GM06990 (cell line): ENCODE results near the gene NFIA.
"Not testable (repeated sequence)": the region's sequence is repeated elsewhere in the genome, so short reads cannot be mapped to it uniquely, and the experiment has no call there.

Experiments
- DNase-seq: peaks from one replicate; pipeline ENCODE4 v3.0.0-alpha.2; 2011; ENCODE audit not compliant: insufficient read length; ENCODE audit errors: extremely low read depth
- H3K27me3 ChIP-seq: replicated peaks from 2 replicates; pipeline ENCODE4 v1.6.0; 2011; ENCODE audit warnings: low read length; ENCODE audit not compliant: control insufficient read depth, insufficient read depth
- H3K36me3 ChIP-seq: 2 replicates; pipeline ENCODE4 v1.5.1; 2011; ENCODE audit warnings: low read length; ENCODE audit not compliant: control insufficient read depth, insufficient read depth
- H3K4me3 ChIP-seq: replicated peaks from 2 replicates; pipeline ENCODE4 v1.5.1; 2011; ENCODE audit warnings: low read depth, mild to moderate bottlenecking, control low read depth, low read length
- TF ChIP-seq, protein P1 (sequence below): IDR thresholded peaks from 2 replicates; pipeline ENCODE4 v1.5.1; 2011; ENCODE audit warnings: low read length, control low read depth, mild to moderate bottlenecking, inconsistent platforms; ENCODE audit not compliant: insufficient read depth, poor library complexity, severe bottlenecking

Gene NFIA

DNA sequence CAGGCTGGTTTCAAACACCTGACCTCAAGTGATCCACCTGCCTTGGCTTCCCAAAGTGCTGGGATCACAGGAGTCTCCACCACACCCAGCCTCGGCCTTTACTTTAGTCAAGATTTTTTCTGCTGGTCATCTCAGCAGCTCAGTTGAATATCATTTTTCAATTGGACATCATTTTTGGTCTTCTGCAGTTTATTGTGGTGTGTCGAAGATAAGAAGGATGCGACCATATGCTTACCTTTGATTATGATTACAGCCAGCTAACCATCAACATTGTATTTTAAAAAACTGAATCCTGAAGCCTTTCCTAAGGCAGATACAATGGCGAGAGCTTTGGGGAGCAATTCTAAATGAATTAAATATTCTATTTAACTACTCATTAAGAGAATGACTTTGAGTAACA lies 12.3 kb upstream of the NFIA start:
- no peak for DNase-seq
- Histone ChIP-seq H3K36me3 (no peaks in the 10 kb centered on the region), H3K4me3 (no peak overlapping the region), H3K27me3 (no peaks in the 10 kb centered on the region)
- TF ChIP-seq, protein P1, sequence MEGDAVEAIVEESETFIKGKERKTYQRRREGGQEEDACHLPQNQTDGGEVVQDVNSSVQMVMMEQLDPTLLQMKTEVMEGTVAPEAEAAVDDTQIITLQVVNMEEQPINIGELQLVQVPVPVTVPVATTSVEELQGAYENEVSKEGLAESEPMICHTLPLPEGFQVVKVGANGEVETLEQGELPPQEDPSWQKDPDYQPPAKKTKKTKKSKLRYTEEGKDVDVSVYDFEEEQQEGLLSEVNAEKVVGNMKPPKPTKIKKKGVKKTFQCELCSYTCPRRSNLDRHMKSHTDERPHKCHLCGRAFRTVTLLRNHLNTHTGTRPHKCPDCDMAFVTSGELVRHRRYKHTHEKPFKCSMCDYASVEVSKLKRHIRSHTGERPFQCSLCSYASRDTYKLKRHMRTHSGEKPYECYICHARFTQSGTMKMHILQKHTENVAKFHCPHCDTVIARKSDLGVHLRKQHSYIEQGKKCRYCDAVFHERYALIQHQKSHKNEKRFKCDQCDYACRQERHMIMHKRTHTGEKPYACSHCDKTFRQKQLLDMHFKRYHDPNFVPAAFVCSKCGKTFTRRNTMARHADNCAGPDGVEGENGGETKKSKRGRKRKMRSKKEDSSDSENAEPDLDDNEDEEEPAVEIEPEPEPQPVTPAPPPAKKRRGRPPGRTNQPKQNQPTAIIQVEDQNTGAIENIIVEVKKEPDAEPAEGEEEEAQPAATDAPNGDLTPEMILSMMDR = no peak

DNA sequence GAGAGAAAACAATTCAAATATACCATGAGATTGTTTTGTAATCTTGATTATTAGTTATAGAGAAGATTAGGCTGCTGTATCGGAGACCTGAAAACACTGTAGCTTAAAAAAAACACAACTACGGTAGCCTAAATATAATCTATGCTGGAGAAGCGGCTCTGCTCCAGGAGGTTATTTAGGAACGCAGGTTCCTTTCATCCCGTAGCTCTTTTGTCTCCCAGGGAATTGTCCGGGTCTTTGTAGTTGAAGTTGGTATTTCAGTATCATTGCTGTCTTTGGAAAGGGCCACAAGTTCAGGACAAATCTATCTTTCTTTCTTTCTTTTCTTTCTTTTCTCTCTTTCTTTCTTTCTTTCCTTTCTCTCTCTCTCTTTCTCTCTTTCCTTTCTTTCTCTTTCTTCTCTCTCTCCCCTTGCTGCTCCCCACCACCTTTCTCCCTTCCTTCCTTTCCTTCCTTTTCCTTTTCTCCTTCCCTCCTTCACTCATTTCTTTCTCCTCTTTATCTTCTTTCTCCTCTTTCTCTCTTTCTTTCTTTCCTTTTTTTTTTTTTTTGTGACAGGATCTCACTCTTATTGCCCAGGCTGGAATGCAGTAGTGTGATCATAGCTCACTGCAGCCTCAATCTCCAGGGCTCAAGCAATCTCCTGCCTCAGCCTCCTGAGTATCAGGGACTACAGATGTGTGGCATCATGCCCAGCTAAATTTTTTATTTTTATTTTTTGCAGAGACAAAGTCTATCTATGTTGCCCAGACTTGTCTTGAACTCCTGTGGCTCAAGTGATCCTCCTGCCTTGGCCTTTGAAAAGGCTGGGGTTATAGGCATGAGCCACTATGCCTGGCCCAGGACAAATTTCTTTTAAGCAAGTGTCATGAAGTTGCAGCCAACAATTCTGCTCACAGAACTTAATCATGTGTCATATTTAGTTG lies 10.9 kb upstream of the NFIA start:
- Histone ChIP-seq H3K27me3 (no peaks in the 10 kb centered on the region), H3K36me3 (no peaks in the 10 kb centered on the region), H3K4me3 (no peak overlapping the region)
- no peak for DNase-seq
- TF ChIP-seq, protein P1 = no peak

DNA sequence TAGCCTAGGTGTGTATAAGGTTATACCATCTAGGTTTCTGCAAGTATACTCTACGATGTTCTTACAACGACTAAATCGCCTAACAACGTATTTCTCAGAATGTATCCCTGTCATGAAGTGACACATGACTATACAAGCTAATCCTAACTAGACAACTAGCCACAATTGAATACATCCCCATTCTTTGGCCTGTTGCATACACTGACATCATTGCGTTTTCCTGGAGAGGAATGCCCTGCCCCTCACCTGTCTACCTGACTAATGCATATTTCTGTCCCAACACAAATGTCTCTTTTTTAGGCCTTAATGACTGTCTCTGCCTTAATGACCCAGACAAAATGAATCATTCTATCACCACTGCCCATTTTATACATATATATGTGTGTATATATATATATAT lies 8.5 kb upstream of the NFIA start:
- no peaks in the 10 kb centered on the region for H3K36me3 ChIP-seq
- H3K4me3 ChIP-seq = no peak overlapping the region
- DNase-seq = no peak
- H3K27me3 ChIP-seq = no peaks in the 10 kb centered on the region
- TF ChIP-seq, protein P1 = no peak

DNA sequence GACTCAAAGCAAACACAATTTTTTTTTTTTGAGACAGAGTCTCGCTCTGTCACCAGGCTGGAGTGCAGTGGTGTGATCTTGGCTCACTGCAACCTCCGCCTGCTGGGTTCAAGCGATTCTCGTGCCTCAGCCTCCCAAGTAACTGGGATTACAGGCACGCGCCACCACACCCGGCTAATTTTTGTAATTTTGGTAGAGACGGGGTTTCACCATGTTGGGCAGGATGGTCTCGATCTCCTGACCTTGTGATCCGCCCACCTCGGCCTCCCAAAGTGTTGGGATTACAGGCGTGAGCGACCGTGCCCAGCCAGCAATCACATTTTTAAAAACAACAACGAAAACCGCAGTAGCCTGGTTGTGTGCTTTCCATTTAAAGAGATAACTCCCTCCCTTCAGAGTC lies 6.5 kb upstream of the NFIA start:
- DNase-seq, H3K27me3 ChIP-seq, H3K4me3 ChIP-seq, H3K36me3 ChIP-seq: not testable (repeated sequence)

DNA sequence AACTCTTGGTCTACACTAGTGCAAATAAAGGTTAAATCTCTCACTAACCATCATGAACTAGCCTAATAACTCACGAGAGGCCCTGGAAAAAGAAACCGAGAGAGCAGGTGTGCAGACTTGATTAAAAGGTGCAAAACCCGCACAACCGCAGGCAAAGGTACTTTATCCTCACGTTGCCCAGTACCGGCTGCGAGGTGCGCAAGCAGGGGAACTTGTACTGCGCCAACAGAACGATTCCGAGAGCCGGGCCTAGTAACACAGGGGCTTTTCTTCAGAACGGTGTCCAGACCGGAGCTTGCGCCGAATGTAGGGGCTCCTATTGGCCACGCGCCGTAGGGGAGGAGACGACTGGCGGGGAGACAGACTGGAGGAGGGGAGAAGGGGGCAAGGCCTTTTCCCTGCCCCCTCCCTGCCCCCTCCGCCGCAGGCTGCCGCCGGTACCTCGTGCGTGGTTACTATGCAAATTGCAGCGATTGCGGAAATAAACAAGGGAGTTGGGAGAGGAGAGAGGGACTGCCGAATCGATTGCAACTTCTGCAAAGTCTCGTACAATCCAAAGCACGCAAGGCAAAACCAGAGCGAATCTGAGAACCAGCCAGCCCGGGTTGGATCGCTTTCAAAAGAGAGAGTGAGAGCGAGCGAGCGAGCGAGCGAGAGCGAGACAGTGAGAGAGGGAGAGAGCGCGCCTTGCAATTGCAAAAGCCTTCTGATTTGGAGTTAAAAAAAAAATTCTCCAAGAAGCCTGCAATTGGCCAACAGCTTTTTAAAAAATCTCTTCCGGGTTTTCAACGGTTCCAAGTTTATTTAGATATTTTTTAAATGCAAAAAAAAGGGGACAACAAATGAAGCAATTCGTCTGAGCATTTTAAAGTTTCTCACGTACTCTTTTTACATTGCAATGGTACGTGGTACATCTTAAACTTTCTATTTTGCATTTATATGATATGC lies 5.4 kb upstream of the NFIA start:
- peak; percentile 83 for DNase-seq
- Histone ChIP-seq H3K36me3 (no peaks in the 10 kb centered on the region), H3K27me3 (no peaks in the 10 kb centered on the region; the same call in 1 of the 2 replicates), H3K4me3 (peak overlapping the region; percentile 63)
- TF ChIP-seq, protein P1 = no peak
